HG03575 (cell line): ENCODE measurements around the gene CD2AP.

Source experiments
- ATAC-seq: cut with Tn5 transposase; IDR thresholded peaks from one replicate; pipeline ENCODE4 v1.9.1; 2021; ENCODE audit not compliant: unreplicated experiment, insufficient number of reproducible peaks, low FRiP score; ENCODE audit errors: extremely low read depth

Gene CD2AP

GRCh38 chr6:47654255-47654654, 176.7 kb downstream of the CD2AP start:
- ATAC-seq = no peak

GRCh38 chr6:47655719-47656595, 178.4 kb downstream of the CD2AP start:
- ATAC-seq = no peak

- ATAC-seq = no peak
Measured at GRCh38 chr6:47661960-47662359, 184.4 kb downstream of the CD2AP start.

GRCh38 chr6:47663462-47664216, 186.1 kb downstream of the CD2AP start:
- ATAC-seq = no peak

- ATAC-seq = no peak
Measured at GRCh38 chr6:47665112-47665511, 187.5 kb downstream of the CD2AP start.

GRCh38 chr6:47669684-47670513, 192.3 kb downstream of the CD2AP start:
- no peak for ATAC-seq

- ATAC-seq = no peak
Measured at GRCh38 chr6:47670851-47671250, 193.3 kb downstream of the CD2AP start.

GRCh38 chr6:47671777-47672176, 194.2 kb downstream of the CD2AP start:
- no peak for ATAC-seq

- no peak for ATAC-seq
Measured at GRCh38 chr6:47672816-47673215, 195.2 kb downstream of the CD2AP start.

GRCh38 chr6:47674673-47675072, 197.1 kb downstream of the CD2AP start:
- no peak for ATAC-seq
